GM06990 (cell line): ENCODE data around the gene SYCP2.

Experiments
- DNase-seq: peaks from one replicate; pipeline ENCODE4 v3.0.0-alpha.2; 2011; ENCODE audit not compliant: insufficient read length; ENCODE audit errors: extremely low read depth
- H3K27me3 ChIP-seq: replicated peaks from 2 replicates; pipeline ENCODE4 v1.6.0; 2011; ENCODE audit warnings: low read length; ENCODE audit not compliant: control insufficient read depth, insufficient read depth
- H3K36me3 ChIP-seq: 2 replicates; pipeline ENCODE4 v1.5.1; 2011; ENCODE audit warnings: low read length; ENCODE audit not compliant: control insufficient read depth, insufficient read depth
- H3K4me3 ChIP-seq: replicated peaks from 2 replicates; pipeline ENCODE4 v1.5.1; 2011; ENCODE audit warnings: low read depth, mild to moderate bottlenecking, control low read depth, low read length
- TF ChIP-seq, protein P1 (sequence below): IDR thresholded peaks from 2 replicates; pipeline ENCODE4 v1.5.1; 2011; ENCODE audit warnings: low read length, control low read depth, mild to moderate bottlenecking, inconsistent platforms; ENCODE audit not compliant: insufficient read depth, poor library complexity, severe bottlenecking

Gene SYCP2

DNA sequence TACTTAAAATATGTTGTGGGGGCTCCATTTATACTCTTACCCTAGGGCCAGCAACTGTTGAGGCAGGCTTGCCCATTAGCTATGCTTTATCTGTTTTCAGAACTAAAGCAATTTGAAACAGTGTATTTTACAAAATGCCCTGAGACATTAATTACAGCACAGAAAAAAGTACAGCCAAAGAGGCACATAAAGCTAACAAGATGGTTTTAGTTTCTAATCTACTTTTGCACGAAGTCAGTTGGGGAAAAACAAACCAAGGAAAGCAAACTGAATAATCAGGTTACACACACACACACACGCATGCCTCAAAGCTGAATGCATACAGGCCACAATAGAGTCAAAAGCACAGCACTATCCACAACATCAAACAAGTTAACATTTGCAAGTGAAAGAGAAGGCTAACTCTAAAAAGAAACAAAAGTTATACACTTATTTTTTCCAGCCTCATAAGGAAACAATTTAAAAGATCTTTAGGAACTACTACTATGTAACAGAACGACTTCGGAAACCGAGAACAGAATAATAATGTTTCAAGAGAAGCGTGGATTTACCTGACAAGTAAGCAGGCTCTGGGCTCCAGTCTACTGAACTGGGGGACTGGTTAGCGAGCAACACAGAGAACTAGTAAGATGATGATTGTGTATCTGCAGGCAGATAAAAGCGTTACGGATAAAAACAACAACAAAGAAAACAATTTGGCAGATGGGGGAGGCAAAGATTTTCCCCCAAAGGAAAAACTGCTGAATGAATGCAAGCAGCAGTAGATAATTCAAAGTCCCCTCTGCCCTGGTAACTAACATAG is 1.7 kb downstream of the SYCP2 start:
- Histone ChIP-seq H3K4me3 (no peak overlapping the region), H3K36me3 (no peaks in the 10 kb centered on the region), H3K27me3 (no peaks in the 10 kb centered on the region)
- TF ChIP-seq, protein P1, sequence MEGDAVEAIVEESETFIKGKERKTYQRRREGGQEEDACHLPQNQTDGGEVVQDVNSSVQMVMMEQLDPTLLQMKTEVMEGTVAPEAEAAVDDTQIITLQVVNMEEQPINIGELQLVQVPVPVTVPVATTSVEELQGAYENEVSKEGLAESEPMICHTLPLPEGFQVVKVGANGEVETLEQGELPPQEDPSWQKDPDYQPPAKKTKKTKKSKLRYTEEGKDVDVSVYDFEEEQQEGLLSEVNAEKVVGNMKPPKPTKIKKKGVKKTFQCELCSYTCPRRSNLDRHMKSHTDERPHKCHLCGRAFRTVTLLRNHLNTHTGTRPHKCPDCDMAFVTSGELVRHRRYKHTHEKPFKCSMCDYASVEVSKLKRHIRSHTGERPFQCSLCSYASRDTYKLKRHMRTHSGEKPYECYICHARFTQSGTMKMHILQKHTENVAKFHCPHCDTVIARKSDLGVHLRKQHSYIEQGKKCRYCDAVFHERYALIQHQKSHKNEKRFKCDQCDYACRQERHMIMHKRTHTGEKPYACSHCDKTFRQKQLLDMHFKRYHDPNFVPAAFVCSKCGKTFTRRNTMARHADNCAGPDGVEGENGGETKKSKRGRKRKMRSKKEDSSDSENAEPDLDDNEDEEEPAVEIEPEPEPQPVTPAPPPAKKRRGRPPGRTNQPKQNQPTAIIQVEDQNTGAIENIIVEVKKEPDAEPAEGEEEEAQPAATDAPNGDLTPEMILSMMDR: no peak
- DNase-seq: no peak

GRCh38 chr20:59925899-59926298 is 7.5 kb downstream of the SYCP2 start:
- Histone ChIP-seq H3K4me3 (no peak overlapping the region), H3K27me3 (no peaks in the 10 kb centered on the region)
- DNase-seq: no peak

DNA sequence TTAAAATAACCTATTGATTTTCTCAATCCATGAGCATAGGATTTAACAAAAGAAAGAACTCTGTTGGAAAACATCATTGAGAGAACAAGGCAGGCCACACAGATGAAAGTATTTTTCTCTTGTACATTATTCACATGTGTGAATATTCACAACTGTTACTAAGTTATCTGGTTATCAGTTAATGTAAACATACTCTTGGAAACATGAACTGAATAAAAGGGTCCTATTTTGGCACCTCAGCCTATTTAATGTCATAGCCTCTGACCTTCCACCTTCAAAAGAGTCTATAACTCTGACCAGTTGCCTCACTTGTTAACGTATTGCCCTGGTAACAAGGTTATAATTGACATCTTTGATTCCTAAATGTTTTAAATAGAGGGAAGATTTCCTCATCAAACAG is 8.1 kb downstream of the SYCP2 start:
- TF ChIP-seq, protein P1: no peak
- no peak for DNase-seq
- Histone ChIP-seq H3K4me3 (no peak overlapping the region), H3K36me3 (no peaks in the 10 kb centered on the region), H3K27me3 (no peaks in the 10 kb centered on the region)

More at GRCh38 chr20:59925899-59926298, 7.5 kb downstream of the SYCP2 start:
- H3K36me3 ChIP-seq: no peaks in the 10 kb centered on the region
- TF ChIP-seq, protein P1: no peak

- TF ChIP-seq, protein P1: no peak
- DNase-seq: no peak
Measured at GRCh38 chr20:59923514-59923913, 9.9 kb downstream of the SYCP2 start.

DNA sequence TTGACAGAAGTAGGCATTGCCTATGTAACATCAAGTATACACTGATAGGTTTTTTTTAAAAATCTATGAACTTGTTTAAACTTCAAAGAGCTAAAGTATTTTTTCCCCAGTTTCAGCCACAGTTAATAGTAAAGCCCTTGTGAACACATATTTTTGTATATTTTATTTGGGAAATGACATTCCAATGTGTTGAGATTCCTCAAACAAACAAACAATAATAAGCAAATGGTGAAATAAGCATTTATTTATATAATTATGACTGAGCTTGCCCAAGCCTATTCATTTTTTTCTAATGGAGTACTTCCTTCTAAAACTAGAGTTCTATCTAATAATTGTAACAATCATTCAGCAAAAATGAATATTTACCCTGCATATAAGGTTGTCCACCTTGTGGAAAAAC is 12.5 kb downstream of the SYCP2 start:
- TF ChIP-seq, protein P1: no peak

More at GRCh38 chr20:59923514-59923913, 9.9 kb downstream of the SYCP2 start:
- Histone ChIP-seq H3K27me3 (no peaks in the 10 kb centered on the region), H3K36me3 (no peaks in the 10 kb centered on the region), H3K4me3 (no peak overlapping the region)

More for the DNA sequence above, 12.5 kb downstream of the SYCP2 start:
- no peak overlapping the region for H3K4me3 ChIP-seq
- H3K27me3 ChIP-seq: no peaks in the 10 kb centered on the region
- no peak for DNase-seq
- H3K36me3 ChIP-seq: no peaks in the 10 kb centered on the region
